ENCODE data around the gene SNX1. TPM values are rescaled to one million over a fixed set of nuclear protein-coding genes. Genes with fewer than 3 reads are reported as not detected.

Gene SNX1
- total and polyA plus RNA-seq, 2 of the 8 experiments (the other 6 are each of a cell fraction or from before 2014, with no cell fraction given): 27.9 to 59.8 TPM

GRCh38 chr15:64089543-64090280, 6.1 kb upstream of the SNX1 start:
- WGBS, 2 experiments (ENCODE audit: extremely low coverage in 1 of 2, insufficient coverage in 1 of 2, insufficient read length in 1 of 2, insufficient replicate concordance in 2 of 2, low coverage in 1 of 2, low lambda C conversion rate in 2 of 2, missing lambda C conversion rate in 1 of 2): 96% methylated on average over 12 of the region's 12 CpGs; no CpG with 5 or more reads in 1 of the 2 experiments
- no peak for DNase-seq (ENCODE audit: low read depth in 1 of 2, low spot score in 2 of 2)
- no peaks in the 10 kb centered on the region for H3K9me3 ChIP-seq (ENCODE audit: insufficient read depth in 2 of 2, low read depth in 1 of 2, low read length in 1 of 2)
- no peak overlapping the region for H2AFZ ChIP-seq (ENCODE audit: low read length)
- H2AK5ac ChIP-seq (ENCODE audit: low read depth, low read length): no peak overlapping the region
- peaks cover 2% of the 10 kb centered on the region for H3K79me1 ChIP-seq (ENCODE audit: low read depth, low read length)
- H3K56ac ChIP-seq (replicated peaks; ENCODE audit: insufficient read length, low read depth, low read length): no peak overlapping the region
- H3K27me3 ChIP-seq (replicated peaks in 1 of 4; ENCODE audit: control insufficient read depth in 3 of 4, extremely low read depth in 1 of 4, insufficient read depth in 3 of 4, low read length in 3 of 4): no peaks in the 10 kb centered on the region
- ChIA-PET CTCF (ENCODE audit: partially characterized antibody) (interaction anchor here (0.5 to 1.3 kb wide), 5 partner anchors 10 to 126 kb away, joined by 3 to 4 read pairs (median 3); no protein-coding TSS in a partner anchor), POLR2A (ENCODE audit: partially characterized antibody) (interaction anchor here (0.9 kb wide), 1 partner anchor 49 kb away, joined by 3 read pairs; no protein-coding TSS in a partner anchor)
- H3K4me1 ChIP-seq (replicated peaks in 1 of 4; ENCODE audit: control insufficient read depth in 3 of 4, insufficient read depth in 4 of 4, low read length in 3 of 4): peaks cover 0 to 2% (median under 1%) of the 10 kb centered on the region in 4 experiments; a peak in 5 of 7 replicates
- peaks cover 0 to 2% of the 10 kb centered on the region in 2 experiments for H4K20me1 ChIP-seq (replicated peaks in 1 of 2; ENCODE audit: control insufficient read depth in 1 of 2, insufficient read depth in 2 of 2, low read length in 2 of 2)
- no peak for TF ChIP-seq FOSL1 (IDR thresholded peaks at IDR 0.05; ENCODE audit: insufficient read depth, low read depth, low read length)
- TF ChIP-seq BCL11A (IDR thresholded peaks at IDR 0.05; ENCODE audit: low read depth in 2 of 2, low read length in 2 of 2): no peak
- TF ChIP-seq CBX8 (IDR thresholded peaks at IDR 0.05; ENCODE audit: borderline replicate concordance, low read depth, low read length): no peak
- TF ChIP-seq TAF1 (IDR thresholded peaks at IDR 0.05; ENCODE audit: low read depth, low read length): no peak
- no peak for TF ChIP-seq NRF1 (IDR thresholded peaks at IDR 0.05; ENCODE audit: low read depth, low read length)
- no peak for TF ChIP-seq GABPA (IDR thresholded peaks at IDR 0.05; ENCODE audit: borderline replicate concordance, insufficient read depth, low read length)
- TF ChIP-seq TAF7 (optimal IDR thresholded peaks at IDR 0.05; ENCODE audit: borderline replicate concordance, low read depth, low read length): no peak
- no peak for TF ChIP-seq SP4 (IDR thresholded peaks at IDR 0.05; ENCODE audit: low read length)
- no peak for TF ChIP-seq SIX5 (IDR thresholded peaks at IDR 0.05; ENCODE audit: low read depth, low read length)
- no peak for TF ChIP-seq SRF (IDR thresholded peaks at IDR 0.05; ENCODE audit: low read depth, low read length)
- no peak for TF ChIP-seq POLR2AphosphoS5 (IDR thresholded peaks at IDR 0.05; ENCODE audit: low read depth, low read length)
- TF ChIP-seq MAX (IDR thresholded peaks at IDR 0.05): no peak
- no peak for TF ChIP-seq GTF2F1 (IDR thresholded peaks at IDR 0.05; ENCODE audit: borderline replicate concordance, low read depth, low read length)
- H2BK5ac ChIP-seq (ENCODE audit: low read depth, low read length): no peak overlapping the region
- H3K4me2 ChIP-seq (ENCODE audit: insufficient read depth in 1 of 2, low read depth in 2 of 2, low read length in 2 of 2): no peak overlapping the region
- H2BK12ac ChIP-seq (ENCODE audit: low read depth, low read length): no peak overlapping the region
- H3K9ac ChIP-seq (replicated peaks in 1 of 4; ENCODE audit: extremely low read depth in 1 of 4, low read depth in 3 of 4, low read length in 3 of 4): no peak overlapping the region
- H3K27ac ChIP-seq (ENCODE audit: low read depth, low read length): no peak overlapping the region
- H3K14ac ChIP-seq (ENCODE audit: insufficient read length): no peak overlapping the region
- H3K79me2 ChIP-seq (ENCODE audit: control insufficient read depth in 1 of 2, insufficient read depth in 2 of 2, low read length in 2 of 2): peaks cover 0 to 31% of the 10 kb centered on the region in 2 experiments; a peak in 2 of 4 replicates
- no peak overlapping the region for H4K5ac ChIP-seq (ENCODE audit: insufficient read length, low read depth, low read length)
- no peak overlapping the region for H4K8ac ChIP-seq (ENCODE audit: extremely low read depth, insufficient read depth, low read length)
- H3K36me3 ChIP-seq (ENCODE audit: control insufficient read depth in 2 of 4, insufficient read depth in 4 of 4, low read length in 3 of 4): peaks cover 0 to 32% (median 12%) of the 10 kb centered on the region in 4 experiments; a peak in 7 of 8 replicates
- no peak overlapping the region for H3K18ac ChIP-seq (ENCODE audit: extremely low read depth, low read length)
- no peak overlapping the region for H3K23ac ChIP-seq (ENCODE audit: insufficient read length)
- no peak for FAIRE-seq
- H2BK20ac ChIP-seq (ENCODE audit: low read length): no peak overlapping the region
- H2BK15ac ChIP-seq (ENCODE audit: low read length): no peak overlapping the region
- H3K4ac ChIP-seq (replicated peaks; ENCODE audit: insufficient read length, low read depth, low read length): no peak overlapping the region
- H4K91ac ChIP-seq (replicated peaks; ENCODE audit: insufficient read length, low read length): no peak overlapping the region
- no peak overlapping the region for H3K4me3 ChIP-seq (ENCODE audit: extremely low read depth in 1 of 4, insufficient read depth in 2 of 4, low read depth in 3 of 4, low read length in 4 of 4)
- no peak overlapping the region for H2BK120ac ChIP-seq (replicated peaks; ENCODE audit: low read depth, low read length)
- H3K23me2 ChIP-seq (ENCODE audit: low read depth, low read length): peaks cover 7% of the 10 kb centered on the region

All from H1 (cell line).